Smooth muscle cell of the brain vasculature (primary cell): ENCODE results near the gene SIK2.
"Not testable (repeated sequence)": the region's sequence is repeated elsewhere in the genome, so short reads cannot be mapped to it uniquely, and the experiment has no call there.

Experiments
- DNase-seq: peaks from one replicate; pipeline ENCODE4 v3.0.0-alpha.2; 2012; ENCODE audit warnings: low read depth, low spot score

Gene SIK2

DNA sequence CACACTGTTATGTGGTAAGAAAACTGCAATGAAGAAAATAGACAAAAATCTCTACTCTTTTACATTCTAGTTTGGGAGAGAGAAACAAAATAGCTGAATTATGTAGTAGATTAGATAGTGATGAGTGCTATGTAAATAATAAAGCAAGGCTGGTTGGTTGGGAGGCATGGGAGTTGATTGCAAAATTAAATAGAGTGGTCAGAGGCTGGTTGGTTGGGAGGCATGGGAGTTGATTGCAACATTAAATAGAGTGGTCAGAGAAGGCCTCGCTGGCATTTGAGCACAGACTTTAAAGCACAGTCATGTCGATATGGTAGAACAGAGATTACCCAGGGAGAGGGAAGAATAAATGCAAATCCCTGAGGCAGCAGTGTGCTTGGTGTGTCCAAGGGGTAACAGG, 22.4 kb downstream of the SIK2 start:
- no peak for DNase-seq

DNA sequence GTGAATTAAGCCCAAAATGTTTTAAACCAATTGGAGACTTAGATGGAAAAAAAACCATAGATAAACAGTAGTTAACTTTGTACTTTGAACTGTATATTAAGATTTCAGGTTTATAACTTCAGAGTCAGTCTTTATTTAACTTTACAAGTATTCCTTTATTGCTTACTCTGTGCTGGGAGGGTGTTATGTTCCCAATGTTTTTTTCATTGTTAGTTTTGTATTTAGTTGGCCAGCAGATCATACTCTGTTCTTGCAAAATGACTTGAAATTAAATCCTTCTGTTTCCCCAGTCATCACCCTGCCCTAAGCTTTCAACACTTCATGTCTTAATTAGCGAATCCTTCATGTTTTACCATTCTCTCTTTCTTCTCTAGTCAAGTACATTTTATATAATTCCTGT, 25.3 kb downstream of the SIK2 start:
- DNase-seq = no peak

DNA sequence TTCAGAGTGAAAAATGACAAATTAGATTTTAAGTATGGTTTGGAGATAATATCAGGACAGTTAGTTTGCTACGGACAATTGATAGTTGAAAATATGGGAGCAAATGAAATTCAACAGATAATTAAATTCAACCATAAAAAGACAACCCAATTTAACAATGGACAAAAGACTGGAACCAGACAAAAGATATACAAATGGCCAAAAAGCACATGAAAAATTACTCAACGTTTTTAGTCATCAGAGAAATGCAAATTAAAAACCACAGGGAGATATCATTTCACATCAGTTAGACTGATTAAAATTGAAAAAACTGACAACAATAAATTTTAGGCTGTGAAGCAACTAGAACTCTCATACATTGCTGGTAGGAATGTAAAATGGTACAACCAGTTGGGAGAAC, 27.2 kb downstream of the SIK2 start:
- DNase-seq = no peak

- no peak for DNase-seq
These were observed 28.9 kb downstream of the SIK2 start for GRCh38 chr11:111631024-111631665.

DNA sequence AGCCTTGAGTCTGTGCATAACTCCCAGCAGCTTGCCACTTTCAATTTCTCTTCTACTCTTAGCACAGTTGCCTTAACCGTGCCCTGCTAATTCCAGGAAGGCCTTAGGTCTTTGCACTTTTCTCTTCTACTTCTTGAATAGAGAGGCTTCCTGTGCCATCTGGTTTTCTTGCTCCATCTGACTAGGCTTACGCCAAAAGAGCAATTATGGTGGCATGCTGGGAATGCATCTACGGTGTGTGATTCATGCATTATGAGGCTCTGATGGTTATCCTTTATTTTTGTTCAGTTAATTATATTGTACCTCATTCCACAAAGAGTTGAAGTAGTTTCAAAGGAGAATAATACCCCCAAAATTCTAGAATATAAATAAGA, 29.4 kb downstream of the SIK2 start:
- DNase-seq = no peak

DNA sequence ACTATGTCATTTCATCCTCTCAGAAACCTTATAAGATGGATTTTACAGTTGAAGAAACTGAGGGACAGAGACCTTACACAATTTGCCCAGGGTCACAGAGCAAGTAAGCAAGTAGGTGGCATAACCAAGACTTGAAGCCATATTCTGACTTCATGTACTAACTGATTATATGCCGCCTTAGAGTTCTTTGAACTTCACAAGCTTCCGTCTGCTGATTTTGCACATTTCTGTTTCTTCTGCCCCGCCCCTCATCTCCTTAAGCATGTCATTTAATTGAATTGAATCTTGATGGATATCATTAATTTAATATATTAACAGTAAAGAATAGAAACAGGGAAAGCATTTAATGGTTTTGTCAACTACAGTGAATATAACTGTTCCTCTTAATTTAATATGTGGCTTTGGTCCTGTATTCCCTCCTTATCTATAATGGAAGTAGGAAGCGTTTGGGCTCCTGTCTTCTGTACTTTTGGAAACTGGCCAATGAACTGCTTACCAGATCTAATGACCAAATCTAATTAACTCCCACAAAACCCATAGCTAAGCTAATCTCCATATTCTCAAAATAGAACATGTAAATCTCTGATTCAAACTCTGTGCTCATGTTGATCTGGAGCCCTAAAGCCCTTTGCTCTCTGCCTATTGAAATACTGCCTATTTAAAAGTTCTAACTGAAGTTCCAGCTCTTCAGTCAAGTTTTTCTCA, 30.4 kb downstream of the SIK2 start:
- no peak for DNase-seq

- DNase-seq = no peak
These were observed 31.0 kb downstream of the SIK2 start for GRCh38 chr11:111633248-111633647.

- no peak for DNase-seq
These were observed 31.6 kb downstream of the SIK2 start for GRCh38 chr11:111633756-111634362.

DNA sequence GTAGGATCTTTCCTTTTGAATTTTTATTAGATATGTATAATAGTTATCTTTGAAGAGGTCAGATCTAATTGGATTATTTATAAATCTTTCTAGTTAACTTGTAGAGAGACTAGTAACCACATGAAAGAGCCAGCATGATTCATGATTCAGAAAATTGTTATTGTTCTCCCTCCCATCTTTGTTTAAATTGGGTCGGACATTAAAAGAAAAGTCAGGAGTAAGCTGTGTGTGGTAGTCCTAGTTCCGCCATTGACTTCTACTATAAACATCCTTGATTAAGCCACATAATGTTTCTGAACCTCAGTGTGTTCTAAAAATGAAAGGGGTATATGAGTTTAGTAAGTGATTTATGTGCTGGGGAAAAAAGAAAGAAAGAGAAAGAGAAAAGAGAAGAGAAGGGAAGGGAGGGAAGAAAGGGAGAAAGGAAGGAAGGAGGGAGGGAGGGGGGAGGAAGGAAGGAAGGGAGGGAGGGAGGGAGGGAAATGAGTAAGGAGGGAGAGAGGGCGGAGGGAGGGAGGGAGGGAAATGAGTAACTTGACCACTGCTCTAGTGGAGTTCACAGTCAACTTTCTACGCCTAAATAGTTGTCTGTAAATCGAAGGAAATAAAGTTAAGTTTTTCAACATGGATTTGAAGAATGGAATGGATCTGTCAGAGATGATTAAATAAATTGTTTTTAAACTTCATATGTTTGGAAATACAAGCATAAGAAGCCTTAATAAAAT, 32.9 kb downstream of the SIK2 start:
- peak; percentile 37 for DNase-seq

GRCh38 chr11:111635706-111636045, 33.4 kb downstream of the SIK2 start:
- peak; percentile 54 for DNase-seq

DNA sequence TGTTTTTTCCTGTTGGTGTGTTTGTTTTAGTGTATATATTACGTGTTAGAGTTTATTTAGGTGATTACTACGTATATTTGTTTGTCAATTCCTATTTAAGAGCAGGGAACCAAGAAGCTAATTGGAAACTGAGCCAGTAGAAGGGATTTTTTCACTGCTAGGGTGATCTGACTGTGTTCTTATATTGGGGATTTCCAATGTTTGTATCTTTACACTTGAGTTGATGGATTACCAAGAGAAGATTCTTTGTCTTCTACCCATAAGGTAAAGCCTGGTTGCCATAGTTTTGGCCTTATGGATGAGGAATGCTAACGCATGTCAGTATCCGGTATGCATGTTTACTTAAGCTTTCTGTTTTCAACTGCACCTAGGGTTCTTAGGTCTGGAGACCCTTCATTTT, 35.6 kb downstream of the SIK2 start:
- no peak for DNase-seq

DNA sequence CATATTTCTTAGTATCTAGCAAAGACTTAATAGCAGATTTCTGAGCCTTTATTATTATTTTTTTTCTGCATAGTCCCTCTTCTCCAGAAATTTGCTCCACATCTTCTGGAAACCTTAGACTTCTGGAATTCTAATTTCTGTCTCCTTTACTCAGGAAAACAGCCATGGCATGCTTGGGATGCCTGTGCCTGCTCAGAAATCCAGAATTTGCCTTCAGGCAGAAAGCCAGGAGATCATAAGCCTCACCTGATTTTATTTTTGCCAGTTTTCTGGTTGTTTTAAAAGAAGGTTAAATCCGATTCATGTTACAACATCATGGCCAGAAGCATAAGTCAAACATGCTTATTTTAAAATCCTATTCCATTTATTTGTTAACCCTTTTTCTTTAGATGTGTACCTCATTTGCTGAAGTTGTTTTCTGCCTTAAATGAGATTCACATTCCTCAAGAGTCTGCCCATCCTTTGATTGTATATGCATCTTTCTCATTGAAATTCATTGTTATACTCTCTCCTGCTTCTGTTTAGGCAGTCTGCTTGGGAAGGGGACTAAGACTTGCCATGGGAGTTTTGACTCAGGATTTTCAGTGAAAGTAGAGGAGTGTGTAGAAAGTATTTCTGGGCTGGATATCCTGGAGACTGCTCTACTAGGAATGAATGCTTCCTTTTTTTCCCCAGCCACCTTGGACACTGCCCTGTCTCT, 37.1 kb downstream of the SIK2 start:
- no peak for DNase-seq

DNA sequence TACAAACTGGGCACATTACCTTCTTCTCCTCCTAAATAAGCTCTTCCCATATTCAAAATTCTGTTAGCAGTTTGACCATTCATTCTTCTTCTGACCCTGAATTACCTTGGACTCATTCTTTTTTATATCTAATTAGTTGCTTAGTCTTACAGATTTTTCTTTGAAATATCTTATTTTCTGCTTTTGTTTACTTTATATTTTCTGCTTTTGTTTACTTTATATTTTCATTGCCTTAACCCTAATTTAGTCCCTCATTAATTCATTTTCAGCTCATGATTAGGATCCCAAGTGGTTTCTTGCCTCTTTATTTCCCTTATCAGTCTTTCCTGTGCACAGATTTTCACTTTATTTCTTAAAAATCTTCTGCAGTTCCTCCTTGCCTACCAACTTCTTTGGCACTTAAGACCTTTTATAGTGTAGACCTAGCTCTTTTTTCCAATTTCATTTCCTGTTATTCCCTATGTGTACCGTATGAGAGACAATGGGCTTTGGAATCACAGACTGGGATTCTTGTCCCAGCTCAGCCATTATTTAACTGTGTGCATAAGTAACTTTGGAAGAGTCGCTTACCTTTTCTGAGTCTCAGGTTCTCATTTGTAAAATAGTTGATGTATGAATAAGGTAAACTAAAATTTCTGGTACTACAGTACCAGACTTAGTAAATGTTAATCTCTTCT, 39.2 kb downstream of the SIK2 start:
- DNase-seq = no peak

GRCh38 chr11:111642542-111642941, 40.3 kb downstream of the SIK2 start:
- DNase-seq = no peak

- DNase-seq = no peak
These were observed 42.7 kb downstream of the SIK2 start for GRCh38 chr11:111644922-111645321.

- no peak for DNase-seq
These were observed 43.5 kb downstream of the SIK2 start for GRCh38 chr11:111645657-111646316.

GRCh38 chr11:111651336-111651735, 49.1 kb downstream of the SIK2 start:
- DNase-seq = not testable (repeated sequence)

DNA sequence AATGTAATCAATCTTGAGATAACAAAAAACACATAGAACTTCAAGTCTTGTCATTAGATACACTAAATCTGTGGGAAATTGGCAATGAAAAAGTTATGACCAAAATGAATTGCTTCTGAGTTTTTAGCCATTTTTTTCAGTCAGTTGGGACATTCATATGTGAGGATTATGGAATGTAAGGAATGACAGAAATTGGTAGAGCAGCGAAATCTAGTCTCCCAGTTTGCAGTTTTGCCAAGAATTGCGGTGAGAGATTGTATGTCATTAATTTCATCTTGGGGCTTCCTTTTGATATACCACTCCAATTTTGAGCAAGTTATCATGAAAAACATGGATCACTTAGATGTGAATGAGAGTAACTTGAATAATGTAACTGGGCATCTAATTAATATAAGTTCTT, 49.9 kb downstream of the SIK2 start:
- no peak for DNase-seq

DNA sequence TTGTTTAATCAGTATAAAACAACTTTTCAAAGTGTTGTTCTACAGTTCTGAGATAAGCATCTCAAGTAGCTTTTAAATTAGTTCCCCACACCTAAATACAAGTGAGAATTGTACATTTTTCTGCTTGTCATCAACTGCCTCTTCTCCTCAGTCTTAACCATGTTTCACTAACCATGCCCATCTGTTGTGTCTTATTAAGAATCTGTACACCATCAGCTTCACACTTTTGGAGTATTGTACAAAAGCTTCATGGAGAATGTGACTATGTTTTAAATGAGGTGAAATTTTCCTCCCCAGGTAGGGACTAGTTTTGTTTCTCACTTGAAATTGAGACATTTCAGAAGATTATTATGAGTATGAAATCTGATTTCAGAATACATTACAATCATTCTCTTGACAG, 52.4 kb downstream of the SIK2 start:
- DNase-seq = no peak

GRCh38 chr11:111655924-111656323, 53.7 kb downstream of the SIK2 start:
- DNase-seq = no peak

DNA sequence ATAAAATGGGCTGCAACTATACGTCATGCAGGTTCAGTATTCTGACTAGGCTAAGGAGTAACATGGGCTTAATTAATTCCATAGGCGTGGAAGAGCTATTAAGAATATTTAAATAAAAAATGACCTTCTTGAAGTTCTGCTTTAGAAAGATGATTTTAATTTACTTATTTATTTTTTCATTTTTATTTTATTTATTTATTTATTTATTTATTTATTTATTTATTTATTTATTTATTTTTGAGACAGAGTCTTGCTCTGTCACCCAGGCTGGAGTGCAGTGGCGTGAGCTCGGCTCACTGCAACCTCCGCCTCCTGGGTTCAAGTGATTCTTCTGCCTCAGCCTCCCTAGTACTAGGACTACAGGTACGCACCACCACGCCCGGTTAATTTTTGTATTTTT, 55.7 kb downstream of the SIK2 start:
- DNase-seq = not testable (repeated sequence)
